Gastroesophageal sphincter (tissue), 4 donors: ENCODE data around the gene C12orf60. TPM values are rescaled to one million over a fixed set of nuclear protein-coding genes. Genes with fewer than 3 reads are reported as not detected.

ENCODE experiments used
- ATAC-seq: fragments of 150-250 bp; one replicate; pipeline ENCODE4 v1.9.1; 2016; ENCODE audit warnings: mild to moderate bottlenecking, moderate library complexity
- H3K27ac ChIP-seq, 4 donors: fragments of 200-600 bp; sonication (generic) in 3 of 4; 1 replicate in 3 of 4; 2 replicates in 1 of 4; pipeline ENCODE4 v1.5.1; 2016 to 2019
- H3K27me3 ChIP-seq: fragments of 200-600 bp; sonication (generic); one replicate; pipeline ENCODE4 v1.5.1; 2019
- H3K36me3 ChIP-seq, 2 donors: fragments of 200-600 bp; sonication (generic); one replicate each; pipeline ENCODE4 v1.5.1; 2019; ENCODE audit warnings: control low read depth in 1 of 2
- H3K4me1 ChIP-seq, 3 donors: fragments of 200-600 bp; sonication (generic); 1 replicate in 2 of 3; 2 replicates in 1 of 3; pipeline ENCODE4 v1.5.1; 2016 to 2019; ENCODE audit warnings: control low read depth in 2 of 3
- H3K4me3 ChIP-seq, 2 donors: fragments of 200-600 bp; sonication (generic); one replicate each; pipeline ENCODE4 v1.5.1; 2019; ENCODE audit warnings: mild to moderate bottlenecking in 1 of 2, moderate library complexity in 1 of 2
- H3K9me3 ChIP-seq, 3 donors: fragments of 200-600 bp; sonication (generic); one replicate each; pipeline ENCODE4 v1.5.1; 2017 to 2019; ENCODE audit warnings: control low read depth in 2 of 3
- CTCF ChIP-seq, 4 experiments: fragments of 200-600 bp in 2 of 4; fragments of 450-650 bp in 2 of 4; sonication (generic) in 1 of 4; IDR thresholded peaks; one replicate each; pipeline ENCODE4 v1.5.1; 2017 to 2019; ENCODE audit warnings: antibody characterized with exemption in 4 of 4, mild to moderate bottlenecking in 2 of 4, moderate library complexity in 2 of 4
- EP300 ChIP-seq: sonication (generic); formaldehyde crosslinking; IDR thresholded peaks from one replicate; pipeline ENCODE4 v1.6.1; 2017; ENCODE audit warnings: antibody characterized with exemption, mild to moderate bottlenecking
- POLR2A ChIP-seq, 2 donors: fragments of 450-650 bp; IDR thresholded peaks; one replicate each; pipeline ENCODE4 v1.6.1; 2017; ENCODE audit warnings: antibody characterized with exemption in 2 of 2, mild to moderate bottlenecking in 2 of 2, moderate library complexity in 1 of 2
- POLR2AphosphoS5 ChIP-seq: sonication (generic); formaldehyde crosslinking; IDR thresholded peaks from one replicate; pipeline ENCODE4 v1.6.1; 2017; ENCODE audit warnings: antibody characterized with exemption
- WGBS, 2 donors: methylation state at CpG; one replicate each; pipeline ENCODE4 v1.1.5; 2018; ENCODE audit warnings: low coverage in 1 of 2; 5-methylcytosine and 5-hydroxymethylcytosine counted together
- total RNA-seq, 4 donors: library from RNA; depleted of rRNA; stranded (reverse); fragments of >200 nt; gene quantifications; one replicate each; pipeline ENCODE4 v1.1.0, GENCODE V29; 2016

Gene C12orf60
- total RNA-seq, 4 donors from 2014 or later, result 0.40 to 1.5 (median 1.0) TPM

DNA sequence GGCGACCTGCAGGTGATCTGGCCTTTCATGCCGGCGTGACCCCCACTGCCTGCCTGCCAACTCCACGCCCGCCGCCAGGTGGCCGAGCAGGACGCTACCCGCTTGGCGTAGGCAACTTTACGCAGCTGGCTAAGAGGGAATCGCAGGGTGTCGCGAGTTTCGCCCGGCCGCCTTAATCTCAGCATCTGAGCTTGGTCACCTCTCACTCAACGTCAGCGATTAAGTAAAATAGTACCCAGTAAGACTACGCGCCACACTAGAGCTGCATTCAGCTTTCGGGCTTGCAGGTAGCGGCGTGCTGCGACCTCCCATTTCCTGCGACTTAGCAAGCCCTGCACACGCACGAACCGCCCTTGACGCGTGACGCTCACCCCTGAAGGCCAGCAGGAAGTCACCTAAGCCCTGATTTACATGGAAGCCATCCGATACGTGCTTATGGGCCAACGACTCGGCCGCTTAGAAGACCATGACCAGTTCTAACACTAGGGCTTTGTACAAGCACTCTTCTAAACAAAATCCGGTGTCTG is 33.4 kb upstream of the C12orf60 start:
- TF ChIP-seq EP300 (no peak), CTCF (IDR thresholded peaks at IDR 0.05) (peak; percentile 71 to 93 (median 88)), POLR2A (IDR thresholded peaks at IDR 0.05) (peak; percentile 32 to 37), POLR2AphosphoS5 (peak; percentile 59)
- peaks cover 0 to 13% (median 0%) of the 10 kb centered on the region in 3 donors for H3K9me3 ChIP-seq
- H3K27me3 ChIP-seq, result no peaks in the 10 kb centered on the region
- peaks cover 0 to 9% of the 10 kb centered on the region in 2 donors for H3K36me3 ChIP-seq
- H3K4me3 ChIP-seq, result peak overlapping the region; percentile 61 to 96
- WGBS, 2 donors, result 0% methylated on average over 1 of the region's 38 CpGs; no CpG with 5 or more reads in 1 of the 2 donors
- peak; percentile 50 for ATAC-seq
- H3K4me1 ChIP-seq, result peaks cover 0 to 48% (median 3%) of the 10 kb centered on the region in 3 donors
- H3K27ac ChIP-seq, result peak overlapping the region; percentile 90 to 98 (median 96)

DNA sequence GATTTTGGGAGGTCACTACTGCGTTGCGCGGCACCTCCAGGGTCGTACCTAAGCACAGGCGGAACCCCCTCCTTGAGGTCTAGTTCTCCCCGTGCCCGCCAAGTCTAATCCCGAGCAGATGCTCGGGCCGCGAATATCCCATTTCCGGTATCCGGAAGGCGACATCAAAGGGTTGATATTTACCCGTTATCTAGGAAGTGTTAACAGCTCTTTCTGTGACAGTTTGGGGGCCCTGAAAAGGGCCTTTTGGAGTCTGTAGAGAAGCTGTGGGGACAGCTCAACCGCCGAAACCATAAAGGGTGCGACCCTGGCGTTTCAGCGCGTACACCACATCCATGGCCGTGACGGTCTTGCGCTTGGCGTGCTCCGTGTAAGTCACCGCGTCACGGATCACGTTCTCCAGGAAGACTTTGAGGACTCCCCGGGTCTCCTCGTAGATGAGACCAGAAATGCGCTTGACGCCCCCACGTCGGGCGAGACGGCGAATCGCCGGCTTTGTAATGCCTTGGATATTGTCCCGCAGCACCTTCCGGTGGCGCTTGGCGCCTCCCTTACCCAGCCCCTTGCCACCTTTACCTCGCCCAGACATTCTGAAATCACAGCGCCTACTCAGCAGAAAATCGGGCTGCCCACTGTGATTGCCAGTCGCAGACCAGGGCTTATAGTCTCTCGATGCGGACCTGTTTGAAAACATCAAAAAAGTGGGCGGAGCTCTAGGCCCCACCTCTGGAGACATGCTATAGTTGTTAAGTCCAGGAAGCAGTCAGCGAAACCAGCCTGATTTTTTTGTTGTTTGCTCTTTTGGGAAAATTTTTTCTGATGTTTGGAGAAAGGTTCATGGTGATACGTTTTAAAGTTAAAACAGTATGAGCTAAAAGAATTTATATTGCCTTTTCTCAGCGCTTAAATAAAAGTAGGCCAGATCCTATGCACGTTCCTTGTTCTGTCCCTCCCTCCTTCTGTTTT is 32.7 kb upstream of the C12orf60 start:
- H3K27ac ChIP-seq, result peak overlapping the region; percentile 90 to 98 (median 96)
- H3K9me3 ChIP-seq, result peaks cover 0 to 9% (median 0%) of the 10 kb centered on the region in 3 donors
- H3K4me3 ChIP-seq, result peak overlapping the region; percentile 61 to 96
- H3K36me3 ChIP-seq, result peaks cover 0 to 5% of the 10 kb centered on the region in 2 donors
- H3K27me3 ChIP-seq, result no peaks in the 10 kb centered on the region
- no peak for TF ChIP-seq EP300
- TF ChIP-seq POLR2A (IDR thresholded peaks at IDR 0.05), result peak; percentile 95 to 97
- TF ChIP-seq CTCF (IDR thresholded peaks at IDR 0.05), result peak in 1 of 4 experiments; percentile 13
- peak; percentile 98 for TF ChIP-seq POLR2AphosphoS5
- 1 to 2% methylated on average over 6 to 28 of the region's 56 CpGs for WGBS, 2 donors
- H3K4me1 ChIP-seq, result peaks cover 0 to 55% (median 3%) of the 10 kb centered on the region in 3 donors
- peak; percentile 65 for ATAC-seq

GRCh38 chr12:14771651-14772137 is 31.8 kb upstream of the C12orf60 start:
- H3K9me3 ChIP-seq, result no peaks in the 10 kb centered on the region
- no peak for ATAC-seq
- H3K36me3 ChIP-seq, result peaks cover 0 to 5% of the 10 kb centered on the region in 2 donors
- peaks cover 0 to 63% (median 3%) of the 10 kb centered on the region in 3 donors for H3K4me1 ChIP-seq
- TF ChIP-seq CTCF (IDR thresholded peaks at IDR 0.05) (peak in 1 of 4 experiments; percentile 5), POLR2A (IDR thresholded peaks at IDR 0.05) (no peak)
- no peaks in the 10 kb centered on the region for H3K27me3 ChIP-seq
- 32 to 43% methylated on average over 4 to 6 of the region's 6 CpGs for WGBS, 2 donors
- peak overlapping the region; percentile 61 to 96 for H3K4me3 ChIP-seq
- H3K27ac ChIP-seq, result peak overlapping the region; percentile 90 to 98 (median 96)

DNA sequence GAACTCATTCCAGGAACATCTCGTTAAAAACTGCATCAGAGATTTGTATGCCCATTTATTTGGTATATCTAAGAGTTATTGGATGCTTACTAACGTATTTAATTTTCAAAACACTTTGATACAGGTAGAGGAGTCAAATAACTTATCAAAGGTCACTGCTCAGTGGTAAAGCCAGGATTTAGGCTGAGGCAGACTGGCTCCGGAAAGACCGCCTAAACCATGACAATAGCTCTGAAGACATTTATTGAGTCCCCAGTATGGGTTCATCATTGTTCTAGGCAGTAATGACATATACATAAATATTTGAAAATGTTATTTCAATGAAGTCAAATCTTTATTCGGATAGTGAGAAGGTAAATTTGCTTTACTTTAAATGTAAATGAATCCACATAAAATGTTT is 30.5 kb upstream of the C12orf60 start:
- H3K9me3 ChIP-seq, result no peaks in the 10 kb centered on the region
- H3K4me3 ChIP-seq, result no peak overlapping the region
- 83 to 95% methylated on average over 5 of the region's 5 CpGs for WGBS, 2 donors
- no peaks in the 10 kb centered on the region for H3K27me3 ChIP-seq
- peaks cover 0 to 54% (median 3%) of the 10 kb centered on the region in 3 donors for H3K4me1 ChIP-seq
- no peaks in the 10 kb centered on the region for H3K36me3 ChIP-seq
- TF ChIP-seq EP300 (no peak), POLR2AphosphoS5 (no peak), CTCF (IDR thresholded peaks at IDR 0.05) (no peak), POLR2A (IDR thresholded peaks at IDR 0.05) (no peak)
- no peak for ATAC-seq
- H3K27ac ChIP-seq, result no peak overlapping the region
